ENCODE data around the gene C4orf50.

DNA sequence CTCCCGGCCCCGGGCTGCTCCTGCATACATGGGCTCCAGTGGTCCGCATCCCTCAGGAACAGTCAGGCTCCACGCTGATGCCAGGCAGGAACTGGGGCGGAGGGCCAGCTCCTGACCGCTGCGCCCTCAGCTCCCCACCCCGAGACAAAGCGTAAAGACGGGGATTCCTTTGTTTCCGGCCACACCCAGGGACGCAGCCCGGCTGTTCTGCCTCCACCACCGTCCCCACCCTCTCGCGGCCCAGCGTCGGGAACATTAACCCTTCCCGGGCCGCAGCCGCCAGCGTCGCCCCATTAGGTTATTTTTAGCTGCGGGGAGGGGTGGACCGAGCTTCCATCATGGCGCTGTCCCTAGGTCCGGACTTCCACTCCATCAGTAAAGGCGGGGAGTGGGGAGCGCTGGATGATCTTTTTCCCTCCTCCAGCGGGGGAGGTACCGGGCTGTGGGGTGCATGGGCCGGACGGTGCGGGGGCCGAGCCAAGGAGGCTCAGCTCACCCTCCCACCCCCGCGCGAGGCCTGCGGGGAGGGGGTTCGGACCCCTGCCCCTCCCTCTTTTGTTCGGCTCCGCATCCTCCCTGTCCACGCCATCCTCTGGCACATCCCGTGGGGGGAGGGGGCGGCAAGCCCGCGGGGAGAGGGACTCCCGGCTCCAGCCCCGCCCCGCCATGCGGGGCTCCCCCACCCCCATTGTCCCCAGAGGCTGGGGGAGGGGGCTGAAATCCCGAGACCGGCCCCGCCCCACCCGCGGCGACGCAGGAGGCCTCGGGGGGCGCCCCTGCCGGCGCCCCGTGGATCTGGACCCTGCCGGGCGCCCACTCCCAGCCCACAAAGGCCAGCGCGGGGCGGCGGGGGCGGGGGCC is 130.6 kb downstream of the C4orf50 start:
- TF ChIP-seq, protein P1, sequence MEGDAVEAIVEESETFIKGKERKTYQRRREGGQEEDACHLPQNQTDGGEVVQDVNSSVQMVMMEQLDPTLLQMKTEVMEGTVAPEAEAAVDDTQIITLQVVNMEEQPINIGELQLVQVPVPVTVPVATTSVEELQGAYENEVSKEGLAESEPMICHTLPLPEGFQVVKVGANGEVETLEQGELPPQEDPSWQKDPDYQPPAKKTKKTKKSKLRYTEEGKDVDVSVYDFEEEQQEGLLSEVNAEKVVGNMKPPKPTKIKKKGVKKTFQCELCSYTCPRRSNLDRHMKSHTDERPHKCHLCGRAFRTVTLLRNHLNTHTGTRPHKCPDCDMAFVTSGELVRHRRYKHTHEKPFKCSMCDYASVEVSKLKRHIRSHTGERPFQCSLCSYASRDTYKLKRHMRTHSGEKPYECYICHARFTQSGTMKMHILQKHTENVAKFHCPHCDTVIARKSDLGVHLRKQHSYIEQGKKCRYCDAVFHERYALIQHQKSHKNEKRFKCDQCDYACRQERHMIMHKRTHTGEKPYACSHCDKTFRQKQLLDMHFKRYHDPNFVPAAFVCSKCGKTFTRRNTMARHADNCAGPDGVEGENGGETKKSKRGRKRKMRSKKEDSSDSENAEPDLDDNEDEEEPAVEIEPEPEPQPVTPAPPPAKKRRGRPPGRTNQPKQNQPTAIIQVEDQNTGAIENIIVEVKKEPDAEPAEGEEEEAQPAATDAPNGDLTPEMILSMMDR (conservative IDR thresholded peaks at IDR 0.05) = no peak
- TF ChIP-seq EZH2 (IDR thresholded peaks at IDR 0.05; ENCODE audit: low read depth) = no peak

Data from PC-9 (cell line).